ENCODE measurements around the gene PRAMEF13.
"Not testable (repeated sequence)": the region's sequence is repeated elsewhere in the genome, so short reads cannot be mapped to it uniquely, and the experiment has no call there.

GRCh38 chr1:13219203-13219602 is 18.0 kb upstream of the PRAMEF13 start:
- TF ChIP-seq CTCF (optimal IDR thresholded peaks at IDR 0.05 in 1 of 3, IDR thresholded peaks at IDR 0.05 in 1 of 3, conservative IDR thresholded peaks at IDR 0.05 in 1 of 3; ENCODE audit: extremely low read depth in 1 of 3, insufficient read depth in 2 of 3, low read length in 3 of 3); EZH2 (IDR thresholded peaks at IDR 0.05; ENCODE audit: low read length): not testable (repeated sequence)

Data from keratinocyte (primary cell).